ENCODE data around the gene GJC2. TPM values are rescaled to one million over a fixed set of nuclear protein-coding genes. Genes with fewer than 3 reads are reported as not detected.

Gene GJC2
- total and polyA plus RNA-seq, 10 of the 15 experiments (the other 5 are each of a cell fraction or from before 2014, with no cell fraction given) = 0.04 to 0.44 (median 0.07) TPM; not detected in 4

DNA sequence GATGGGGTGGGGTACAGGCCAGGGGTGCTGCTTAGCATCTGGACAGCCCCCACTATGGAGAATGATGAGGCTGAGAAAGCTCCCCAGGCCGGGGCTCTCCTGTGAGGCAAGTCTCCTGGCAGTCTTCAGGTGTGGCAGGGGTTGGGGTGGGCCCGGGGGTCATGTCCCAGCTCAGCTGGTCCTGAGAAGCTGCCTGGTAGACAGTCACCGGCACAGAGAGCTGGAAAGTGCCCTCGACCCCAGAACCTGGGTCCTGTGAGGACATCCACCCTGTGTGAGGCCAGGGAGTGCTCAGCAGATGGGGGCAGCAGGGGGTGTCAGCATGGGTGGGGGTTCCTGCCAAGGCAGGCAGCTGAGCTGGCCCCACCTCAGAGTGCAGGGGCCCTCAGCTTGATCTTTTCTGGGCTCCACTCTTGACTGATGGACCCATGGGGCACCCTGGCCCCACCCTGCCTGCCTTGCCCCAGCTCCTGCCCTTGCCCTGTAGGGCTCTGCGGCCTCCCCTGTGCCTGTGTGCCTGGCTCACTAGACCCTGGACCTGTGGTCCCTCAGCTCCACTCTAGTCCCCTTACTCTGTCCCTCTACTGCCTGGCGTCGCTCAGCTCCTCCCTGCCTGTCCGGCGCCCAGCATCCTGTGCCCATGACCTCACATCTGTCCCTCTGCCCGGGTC lies 21.6 kb downstream of the GJC2 start:
- intact Hi-C loops (cut with micrococcal nuclease; ENCODE audit: unreplicated experiment) = no loop called here
- Histone ChIP-seq H3K36me3 (ENCODE audit: control insufficient read depth in 2 of 2, insufficient read depth in 2 of 2, low read length in 1 of 2) (peaks cover 0 to 5% of the 10 kb centered on the region in 2 experiments; a peak in 2 of 4 replicates), H3K27ac (ENCODE audit: control insufficient read depth, insufficient read depth) (no peak overlapping the region), H2AFZ (ENCODE audit: control insufficient read depth, low read depth, low read length) (no peak overlapping the region), H3K9ac (ENCODE audit: control insufficient read depth, insufficient read depth, low read length) (no peak overlapping the region), H4K20me1 (ENCODE audit: control insufficient read depth, insufficient read depth) (no peaks in the 10 kb centered on the region), H3K79me2 (ENCODE audit: control insufficient read depth, insufficient read depth, low read length) (peaks cover 2% of the 10 kb centered on the region), H3K27me3 (replicated peaks in 1 of 2; ENCODE audit: control insufficient read depth in 2 of 2, insufficient read depth in 2 of 2, low read length in 1 of 2) (no peaks in the 10 kb centered on the region), H3K4me3 (no peak overlapping the region), H3K4me2 (ENCODE audit: control insufficient read depth, insufficient read depth) (no peak overlapping the region), H3K9me3 (replicated peaks; ENCODE audit: control insufficient read depth, insufficient read depth, low read length) (no peaks in the 10 kb centered on the region), H3K4me1 (ENCODE audit: control insufficient read depth, insufficient read depth, low read length) (peaks cover 10% of the 10 kb centered on the region)
- in situ Hi-C loops (cut with MboI) = loop anchor here (5.0 kb wide), 1 partner anchor 34 kb away; no protein-coding TSS in a partner anchor
- CTCF ChIA-PET = interaction anchor here (0.8 to 1.1 kb wide), 2 partner anchors 41 kb away, joined by 3 read pairs; no protein-coding TSS in a partner anchor
- no peak for TF ChIP-seq SMC3 (IDR thresholded peaks at IDR 0.05; ENCODE audit: borderline replicate concordance, low read length)
- TF ChIP-seq TCF12 (IDR thresholded peaks at IDR 0.05; ENCODE audit: low read depth, low read length) = no peak
- TF ChIP-seq, protein P1, sequence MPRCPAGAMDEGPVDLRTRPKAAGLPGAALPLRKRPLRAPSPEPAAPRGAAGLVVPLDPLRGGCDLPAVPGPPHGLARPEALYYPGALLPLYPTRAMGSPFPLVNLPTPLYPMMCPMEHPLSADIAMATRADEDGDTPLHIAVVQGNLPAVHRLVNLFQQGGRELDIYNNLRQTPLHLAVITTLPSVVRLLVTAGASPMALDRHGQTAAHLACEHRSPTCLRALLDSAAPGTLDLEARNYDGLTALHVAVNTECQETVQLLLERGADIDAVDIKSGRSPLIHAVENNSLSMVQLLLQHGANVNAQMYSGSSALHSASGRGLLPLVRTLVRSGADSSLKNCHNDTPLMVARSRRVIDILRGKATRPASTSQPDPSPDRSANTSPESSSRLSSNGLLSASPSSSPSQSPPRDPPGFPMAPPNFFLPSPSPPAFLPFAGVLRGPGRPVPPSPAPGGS (IDR thresholded peaks at IDR 0.05; ENCODE audit: borderline replicate concordance, insufficient read depth, low read depth, low read length, poor library complexity, severe bottlenecking) = no peak
- TF ChIP-seq, protein P2, sequence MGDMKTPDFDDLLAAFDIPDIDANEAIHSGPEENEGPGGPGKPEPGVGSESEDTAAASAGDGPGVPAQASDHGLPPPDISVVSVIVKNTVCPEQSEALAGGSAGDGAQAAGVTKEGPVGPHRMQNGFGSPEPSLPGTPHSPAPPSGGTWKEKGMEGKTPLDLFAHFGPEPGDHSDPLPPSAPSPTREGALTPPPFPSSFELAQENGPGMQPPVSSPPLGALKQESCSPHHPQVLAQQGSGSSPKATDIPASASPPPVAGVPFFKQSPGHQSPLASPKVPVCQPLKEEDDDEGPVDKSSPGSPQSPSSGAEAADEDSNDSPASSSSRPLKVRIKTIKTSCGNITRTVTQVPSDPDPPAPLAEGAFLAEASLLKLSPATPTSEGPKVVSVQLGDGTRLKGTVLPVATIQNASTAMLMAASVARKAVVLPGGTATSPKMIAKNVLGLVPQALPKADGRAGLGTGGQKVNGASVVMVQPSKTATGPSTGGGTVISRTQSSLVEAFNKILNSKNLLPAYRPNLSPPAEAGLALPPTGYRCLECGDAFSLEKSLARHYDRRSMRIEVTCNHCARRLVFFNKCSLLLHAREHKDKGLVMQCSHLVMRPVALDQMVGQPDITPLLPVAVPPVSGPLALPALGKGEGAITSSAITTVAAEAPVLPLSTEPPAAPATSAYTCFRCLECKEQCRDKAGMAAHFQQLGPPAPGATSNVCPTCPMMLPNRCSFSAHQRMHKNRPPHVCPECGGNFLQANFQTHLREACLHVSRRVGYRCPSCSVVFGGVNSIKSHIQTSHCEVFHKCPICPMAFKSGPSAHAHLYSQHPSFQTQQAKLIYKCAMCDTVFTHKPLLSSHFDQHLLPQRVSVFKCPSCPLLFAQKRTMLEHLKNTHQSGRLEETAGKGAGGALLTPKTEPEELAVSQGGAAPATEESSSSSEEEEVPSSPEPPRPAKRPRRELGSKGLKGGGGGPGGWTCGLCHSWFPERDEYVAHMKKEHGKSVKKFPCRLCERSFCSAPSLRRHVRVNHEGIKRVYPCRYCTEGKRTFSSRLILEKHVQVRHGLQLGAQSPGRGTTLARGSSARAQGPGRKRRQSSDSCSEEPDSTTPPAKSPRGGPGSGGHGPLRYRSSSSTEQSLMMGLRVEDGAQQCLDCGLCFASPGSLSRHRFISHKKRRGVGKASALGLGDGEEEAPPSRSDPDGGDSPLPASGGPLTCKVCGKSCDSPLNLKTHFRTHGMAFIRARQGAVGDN (IDR thresholded peaks at IDR 0.05) = no peak
- TF ChIP-seq CREM (IDR thresholded peaks at IDR 0.05; ENCODE audit: low read depth) = no peak
- ATAC-seq (peak; percentile 8; the same call in 2 of the 3 replicates), DNase-seq (ENCODE audit: low read depth, low spot score) (no peak), FAIRE-seq (no peak)
- SMC1A ChIA-PET (ENCODE audit: uncharacterized antibody, unreplicated experiment) = no interaction called here
- RAD21 ChIA-PET (ENCODE audit: unreplicated experiment) = no interaction called here
- no TSS peak for BruUV-seq (replicated peaks)
- POLR2A ChIA-PET = no interaction called here
- WGBS (ENCODE audit: insufficient coverage, insufficient replicate concordance, low lambda C conversion rate, missing lambda C conversion rate) = 71% methylated on average over 10 of the region's 10 CpGs
